Endothelial cell of umbilical vein (primary cell): Measurements from ENCODE around the gene CTDP1. TPM values are rescaled to one million over a fixed set of nuclear protein-coding genes. Genes with fewer than 3 reads are reported as not detected.

Source experiments
- BruUV-seq: library from RNA; stranded (reverse); fragments of 400-500 nt; replicated peaks from 2 replicates; lab custom pipeline; 2021; lab: Mats Ljungman, UMichigan
- CTCF ChIA-PET: fragments of 300-600, 350-600 bp; sonication (Branson Sonifier 250); formaldehyde crosslinking; loops from one replicate; lab custom pipeline; 2021; ENCODE audit warnings: antibody characterized with exemption, inconsistent platforms; lab: Charles Lee
- POLR2A ChIA-PET: fragments of 300-600, 350-600 bp; sonication (Branson Sonifier 250); formaldehyde crosslinking; loops from one replicate; lab custom pipeline; 2021; ENCODE audit warnings: antibody characterized with exemption, inconsistent platforms; lab: Charles Lee
- DNase-seq: peaks from one replicate; pipeline ENCODE4 v3.0.0-alpha.2; 2011; ENCODE audit warnings: low read depth, low spot score
- FAIRE-seq: peaks from 2 replicates; lab custom pipeline; 2011; peaks lifted over from hg19 to GRCh38; lab: Jason Lieb, UNC
- H2AFZ ChIP-seq: 2 replicates; pipeline ENCODE4 v1.6.0; 2012; ENCODE audit warnings: low read depth, low read length, control low read depth, inconsistent platforms
- H3K27ac ChIP-seq: 2 replicates; pipeline ENCODE4 v1.5.1; 2011; ENCODE audit warnings: low read depth, mild to moderate bottlenecking, control low read depth, low read length, moderate library complexity; ENCODE audit not compliant: insufficient read depth
- H3K27me3 ChIP-seq, 2 experiments: 2 replicates each; pipeline versions ENCODE4 v1.6.0 to v1.6.1; 2011; ENCODE audit warnings: low read length in 2 of 2, mixed read lengths in 1 of 2; ENCODE audit not compliant: control insufficient read depth in 2 of 2, insufficient read depth in 2 of 2
- H3K36me3 ChIP-seq, 2 experiments: 2 replicates in 1 of 2; 3 replicates in 1 of 2; pipeline ENCODE4 v1.5.1; 2011; ENCODE audit warnings: low read length in 2 of 2, mild to moderate bottlenecking in 1 of 2, moderate library complexity in 1 of 2; ENCODE audit not compliant: control insufficient read depth in 2 of 2, insufficient read depth in 2 of 2; ENCODE audit errors: extremely low read depth in 1 of 2
- H3K4me1 ChIP-seq: 3 replicates; pipeline ENCODE4 v1.5.1; 2011; ENCODE audit warnings: mild to moderate bottlenecking, low read length; ENCODE audit not compliant: control insufficient read depth, insufficient read depth; ENCODE audit errors: extremely low read depth
- H3K4me2 ChIP-seq: 2 replicates; pipeline ENCODE4 v1.6.1; 2011; ENCODE audit warnings: low read length, control low read depth, mixed read lengths; ENCODE audit not compliant: insufficient read depth
- H3K4me3 ChIP-seq, 3 experiments: fragments of 200-600 bp in 1 of 3; sonication (generic), shearing (Covaris generic) in 1 of 3; replicated peaks in 1 of 3; 2 replicates each; pipeline ENCODE4 v1.5.1; 2011 to 2016; ENCODE audit warnings: control low read depth in 3 of 3, low read length in 3 of 3, mild to moderate bottlenecking in 2 of 3, inconsistent platforms in 1 of 3, low read depth in 1 of 3, moderate library complexity in 1 of 3; ENCODE audit not compliant: insufficient read depth in 1 of 3
- H3K79me2 ChIP-seq: 2 replicates; pipeline ENCODE4 v1.6.0; 2012; ENCODE audit warnings: low read length, inconsistent platforms; ENCODE audit not compliant: control insufficient read depth, insufficient read depth
- H3K9ac ChIP-seq: replicated peaks from 2 replicates; pipeline ENCODE3; 2011; ENCODE audit warnings: low read length, control low read depth; ENCODE audit not compliant: insufficient read depth; ENCODE audit errors: extremely low read depth
- H3K9me1 ChIP-seq: replicated peaks from 3 replicates; pipeline ENCODE4 v1.6.0; 2011; ENCODE audit warnings: mild to moderate bottlenecking, low read length; ENCODE audit not compliant: control insufficient read depth, insufficient read depth; ENCODE audit errors: extremely low read depth
- H3K9me3 ChIP-seq: replicated peaks from 2 replicates; pipeline ENCODE4 v1.5.1; 2012; ENCODE audit warnings: low read length, inconsistent platforms; ENCODE audit not compliant: control insufficient read depth, insufficient read depth
- H4K20me1 ChIP-seq: replicated peaks from 2 replicates; pipeline ENCODE3; 2011; ENCODE audit warnings: mild to moderate bottlenecking, low read length; ENCODE audit not compliant: control insufficient read depth, insufficient read depth; ENCODE audit errors: extremely low read depth
- EZH2 ChIP-seq: IDR thresholded peaks from 2 replicates; pipeline ENCODE4 v1.6.1; 2012; ENCODE audit warnings: borderline replicate concordance, low read depth, mild to moderate bottlenecking, moderate library complexity, low read length, inconsistent platforms; ENCODE audit not compliant: severe bottlenecking
- FOS ChIP-seq: IDR thresholded peaks from 2 replicates; pipeline ENCODE4 v1.6.1; 2011; ENCODE audit warnings: mild to moderate bottlenecking, low read length, moderate library complexity, borderline replicate concordance; ENCODE audit not compliant: insufficient read depth
- GATA2 ChIP-seq: IDR thresholded peaks from 2 replicates; pipeline ENCODE4 v1.7.0; 2011; ENCODE audit warnings: low read depth, mild to moderate bottlenecking, moderate library complexity, mixed read lengths, low read length; ENCODE audit not compliant: insufficient read length, insufficient read depth
- JUN ChIP-seq: IDR thresholded peaks from 2 replicates; pipeline ENCODE4 v1.6.1; 2011; ENCODE audit warnings: borderline replicate concordance, low read depth; ENCODE audit not compliant: insufficient read length, insufficient read depth
- MYC ChIP-seq: IDR thresholded peaks from one replicate; pipeline ENCODE4 v1.6.1; 2011; ENCODE audit warnings: mild to moderate bottlenecking, low read depth, low read length
- POLR2A ChIP-seq: IDR thresholded peaks from 2 replicates; pipeline ENCODE4 v1.6.1; 2012; ENCODE audit warnings: low read depth, mild to moderate bottlenecking, control low read depth, low read length
- POLR2AphosphoS5 ChIP-seq: IDR thresholded peaks from 2 replicates; pipeline ENCODE4 v1.6.1; 2012; ENCODE audit warnings: low read depth, mild to moderate bottlenecking, control low read depth, low read length, moderate library complexity; ENCODE audit not compliant: insufficient read depth
- dilution Hi-C: fragments of 300-500 bp; cut with MboI; formaldehyde crosslinking; loops from one replicate; pipeline ENCODE4 v1.15.0; 2019; ENCODE audit warnings: low sequenced_read_pairs; ENCODE audit not compliant: extremely low pct_ligation_motif_present
- intact Hi-C: fragments of 100-400 bp; cut with micrococcal nuclease; formaldehyde crosslinking; loops from one replicate; pipeline ENCODE4 v1.10.0; 2022
- polyA plus RNA-seq, 4 experiments: library from polyadenylated mRNA; depleted of rRNA in 3 of 4; stranded (reverse) in 3 of 4; unstranded in 1 of 4; fragments of >200 nt; gene quantifications; 2 replicates each; pipeline versions ENCODE4 v1.2.1 to v1.2.3, GENCODE V29; 2011 to 2012; ENCODE audit warnings: missing spikeins in 1 of 4
- total RNA-seq: library from RNA; stranded (reverse); gene quantifications from 2 replicates; pipeline ENCODE4 v1.2.3, GENCODE V29; 2021
- TF ChIP-seq, protein P1 (sequence below), 2 donors: IDR thresholded peaks; 1 replicate in 1 of 2; 2 replicates in 1 of 2; pipeline ENCODE4 v1.5.1; 2011; ENCODE audit warnings: low read length in 2 of 2, mild to moderate bottlenecking in 2 of 2, moderate library complexity in 2 of 2, control low read depth in 1 of 2, inconsistent platforms in 1 of 2, low read depth in 1 of 2; ENCODE audit not compliant: insufficient read depth in 1 of 2; ENCODE audit errors: extremely low read depth in 1 of 2
- TF ChIP-seq, protein P2 (sequence below): IDR thresholded peaks from 2 replicates; pipeline ENCODE4 v1.6.1; 2011; ENCODE audit not compliant: insufficient read depth, insufficient read length

CTDP1 gene
- total and polyA plus RNA-seq, 2 donors (not counting 3 experiments of a cell fraction or from before 2014, with no cell fraction given): 15.3 to 27.6 TPM

DNA sequence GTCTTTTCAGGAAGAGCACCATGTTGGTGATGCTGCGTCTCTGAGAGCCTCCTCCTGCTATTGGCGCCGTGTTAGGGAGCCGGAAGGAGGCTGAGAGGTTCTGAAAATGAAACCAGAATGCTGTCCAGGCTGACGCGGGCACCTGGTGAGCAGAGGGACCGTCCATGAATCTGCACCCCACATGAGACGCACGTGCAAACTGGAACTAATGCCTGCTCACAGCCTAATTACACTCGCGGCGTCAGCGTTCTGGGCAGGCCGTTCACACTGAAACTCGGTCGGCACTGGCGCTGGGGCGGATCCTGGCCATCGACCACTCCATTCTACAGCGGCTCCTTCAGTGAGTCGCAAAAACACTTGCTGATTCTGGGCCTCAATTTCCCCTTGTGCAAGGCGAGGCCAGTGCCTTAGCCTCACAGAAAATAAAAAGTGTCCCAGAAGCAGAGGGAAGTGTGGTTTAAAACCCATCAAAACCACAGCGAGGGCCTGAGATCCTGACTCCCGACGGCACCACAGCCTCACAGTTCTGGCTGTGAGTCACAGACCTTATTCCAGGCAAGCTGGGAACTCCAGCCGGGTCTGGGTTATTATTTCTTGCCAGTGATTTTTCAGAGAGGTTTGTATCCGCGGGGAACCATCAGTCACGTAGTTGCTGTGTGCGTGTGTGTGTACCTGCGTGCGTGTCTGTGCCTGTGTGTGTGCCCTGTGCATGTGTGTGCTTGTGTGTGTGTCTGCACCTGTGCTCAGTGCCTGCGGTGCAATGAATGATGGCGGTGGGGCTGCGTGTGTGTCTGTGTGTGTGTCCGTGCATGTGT lies 49.1 kb upstream of the CTDP1 start:
- no peaks in the 10 kb centered on the region for H3K9me1 ChIP-seq
- no peak overlapping the region for H3K9ac ChIP-seq
- no peaks in the 10 kb centered on the region for H4K20me1 ChIP-seq
- BruUV-seq: no TSS peak
- no peak for DNase-seq
- no peak overlapping the region for H3K4me2 ChIP-seq
- H3K9me3 ChIP-seq: no peaks in the 10 kb centered on the region
- intact Hi-C loops: no loop called here
- peaks cover 2% of the 10 kb centered on the region for H3K4me1 ChIP-seq
- POLR2A ChIA-PET: no interaction called here
- TF ChIP-seq POLR2AphosphoS5: no peak
- TF ChIP-seq, protein P1, sequence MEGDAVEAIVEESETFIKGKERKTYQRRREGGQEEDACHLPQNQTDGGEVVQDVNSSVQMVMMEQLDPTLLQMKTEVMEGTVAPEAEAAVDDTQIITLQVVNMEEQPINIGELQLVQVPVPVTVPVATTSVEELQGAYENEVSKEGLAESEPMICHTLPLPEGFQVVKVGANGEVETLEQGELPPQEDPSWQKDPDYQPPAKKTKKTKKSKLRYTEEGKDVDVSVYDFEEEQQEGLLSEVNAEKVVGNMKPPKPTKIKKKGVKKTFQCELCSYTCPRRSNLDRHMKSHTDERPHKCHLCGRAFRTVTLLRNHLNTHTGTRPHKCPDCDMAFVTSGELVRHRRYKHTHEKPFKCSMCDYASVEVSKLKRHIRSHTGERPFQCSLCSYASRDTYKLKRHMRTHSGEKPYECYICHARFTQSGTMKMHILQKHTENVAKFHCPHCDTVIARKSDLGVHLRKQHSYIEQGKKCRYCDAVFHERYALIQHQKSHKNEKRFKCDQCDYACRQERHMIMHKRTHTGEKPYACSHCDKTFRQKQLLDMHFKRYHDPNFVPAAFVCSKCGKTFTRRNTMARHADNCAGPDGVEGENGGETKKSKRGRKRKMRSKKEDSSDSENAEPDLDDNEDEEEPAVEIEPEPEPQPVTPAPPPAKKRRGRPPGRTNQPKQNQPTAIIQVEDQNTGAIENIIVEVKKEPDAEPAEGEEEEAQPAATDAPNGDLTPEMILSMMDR (IDR thresholded peaks at IDR 0.05; ENCODE audit: extremely low read depth in 1 of 2, insufficient read depth in 1 of 2, low read depth in 1 of 2, low read length in 2 of 2): no peak
- TF ChIP-seq POLR2A: no peak
- no peak for TF ChIP-seq JUN
- TF ChIP-seq MYC: no peak
- TF ChIP-seq, protein P2, sequence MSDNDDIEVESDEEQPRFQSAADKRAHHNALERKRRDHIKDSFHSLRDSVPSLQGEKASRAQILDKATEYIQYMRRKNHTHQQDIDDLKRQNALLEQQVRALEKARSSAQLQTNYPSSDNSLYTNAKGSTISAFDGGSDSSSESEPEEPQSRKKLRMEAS: no peak
- TF ChIP-seq FOS: no peak
- no peak for TF ChIP-seq EZH2
- no peak for TF ChIP-seq GATA2
- no peak overlapping the region for H3K4me3 ChIP-seq
- dilution Hi-C loops: no loop called here
- no peaks in the 10 kb centered on the region for H3K36me3 ChIP-seq
- H3K27ac ChIP-seq: no peak overlapping the region
- H3K27me3 ChIP-seq: no peaks in the 10 kb centered on the region
- no peak for FAIRE-seq
- CTCF ChIA-PET: interaction anchor here (1.4 kb wide), 1 partner anchor 14 kb away, joined by 3 read pairs; no protein-coding TSS in a partner anchor
- H2AFZ ChIP-seq: no peak overlapping the region
- no peaks in the 10 kb centered on the region for H3K79me2 ChIP-seq
